HS-5 (cell line): Measurements from ENCODE around the gene ELP2.
A peak's percentile ranks its signal among the peaks of the same experiment; 100 is the strongest.

Experiments
- DNase-seq: peaks from one replicate; pipeline ENCODE4 v3.0.0-alpha.2; 2012; ENCODE audit warnings: low read depth

The ELP2 gene

GRCh38 chr18:36120297-36120696, 9.4 kb upstream of the ELP2 start:
- DNase-seq = no peak

GRCh38 chr18:36124841-36125240, 4.9 kb upstream of the ELP2 start:
- no peak for DNase-seq

- no peak for DNase-seq
Measured at GRCh38 chr18:36126668-36127067, 3.0 kb upstream of the ELP2 start.

DNA sequence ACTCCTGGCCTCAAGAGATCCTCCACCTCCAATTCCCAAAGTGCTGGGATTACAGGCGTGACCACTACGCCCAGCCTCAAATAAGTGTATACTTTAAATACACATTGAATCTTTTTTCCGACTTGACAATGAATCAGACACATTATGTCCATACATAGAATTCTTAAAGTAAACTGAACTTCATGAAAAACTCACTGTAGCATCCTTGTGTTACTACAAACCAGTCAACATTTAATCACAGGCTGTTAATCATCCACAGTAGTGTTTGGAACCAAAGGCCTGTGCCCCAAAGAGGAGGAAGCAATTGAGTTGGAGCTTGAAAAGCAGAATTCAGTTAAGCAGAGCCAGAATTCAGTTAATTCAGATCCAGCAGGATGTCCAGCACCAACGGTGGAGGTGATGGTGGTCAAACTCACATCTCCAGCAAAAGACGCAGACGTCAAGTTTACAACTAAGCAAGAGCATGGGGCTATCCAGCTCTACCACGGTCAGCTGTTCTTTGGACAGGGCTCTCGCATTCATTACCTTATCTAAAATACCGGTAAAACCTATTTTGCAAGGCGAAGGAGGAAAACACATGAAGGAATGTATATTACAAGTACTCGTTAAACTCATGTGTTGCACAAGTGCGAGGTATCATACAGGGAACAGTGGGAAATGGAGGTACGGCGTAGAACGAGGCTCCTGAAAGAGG, 1.7 kb upstream of the ELP2 start:
- peak; percentile 0 for DNase-seq

GRCh38 chr18:36128530-36128870, 1.2 kb upstream of the ELP2 start:
- peak; percentile 4 for DNase-seq

GRCh38 chr18:36128907-36129299, 796 bp upstream of the ELP2 start:
- no peak for DNase-seq

DNA sequence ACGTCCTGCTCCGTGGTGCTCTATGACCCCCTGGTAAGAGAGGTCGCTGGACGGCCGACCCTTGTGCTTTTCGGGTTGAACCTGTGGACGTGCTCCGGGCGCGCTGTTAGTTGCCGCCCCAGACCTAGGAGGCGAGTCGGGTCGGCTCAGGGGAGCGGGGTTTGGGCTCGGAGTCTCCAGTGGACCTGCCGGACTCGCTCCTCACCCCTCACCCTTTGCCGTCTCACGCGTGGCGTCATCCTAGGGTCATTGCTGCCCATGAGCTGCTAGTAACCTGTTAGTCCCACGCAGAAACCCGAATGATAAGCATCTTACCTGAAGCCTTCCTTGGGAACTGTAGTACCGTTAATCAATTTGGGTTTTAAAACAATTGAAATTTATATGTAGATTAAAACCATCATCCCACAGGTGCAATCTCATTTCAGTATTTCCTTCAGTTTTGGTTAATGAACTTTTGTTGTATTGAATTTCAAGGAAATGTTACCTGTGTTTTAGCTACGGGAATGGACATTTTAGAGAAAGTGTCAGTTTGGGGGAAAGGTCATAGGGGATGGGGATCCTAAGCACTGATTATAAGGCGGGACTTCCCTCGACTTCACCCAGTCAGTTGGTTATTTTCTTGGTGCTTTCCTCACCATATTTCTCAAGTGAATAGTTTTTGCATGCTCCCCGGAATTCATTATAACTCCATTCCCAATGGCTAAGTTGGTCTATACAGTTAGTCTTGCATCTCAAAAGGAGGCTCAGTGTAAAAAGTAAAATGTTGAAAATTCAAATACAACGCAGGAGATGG, 536 bp downstream of the ELP2 start:
- peak; percentile 2 for DNase-seq

DNA sequence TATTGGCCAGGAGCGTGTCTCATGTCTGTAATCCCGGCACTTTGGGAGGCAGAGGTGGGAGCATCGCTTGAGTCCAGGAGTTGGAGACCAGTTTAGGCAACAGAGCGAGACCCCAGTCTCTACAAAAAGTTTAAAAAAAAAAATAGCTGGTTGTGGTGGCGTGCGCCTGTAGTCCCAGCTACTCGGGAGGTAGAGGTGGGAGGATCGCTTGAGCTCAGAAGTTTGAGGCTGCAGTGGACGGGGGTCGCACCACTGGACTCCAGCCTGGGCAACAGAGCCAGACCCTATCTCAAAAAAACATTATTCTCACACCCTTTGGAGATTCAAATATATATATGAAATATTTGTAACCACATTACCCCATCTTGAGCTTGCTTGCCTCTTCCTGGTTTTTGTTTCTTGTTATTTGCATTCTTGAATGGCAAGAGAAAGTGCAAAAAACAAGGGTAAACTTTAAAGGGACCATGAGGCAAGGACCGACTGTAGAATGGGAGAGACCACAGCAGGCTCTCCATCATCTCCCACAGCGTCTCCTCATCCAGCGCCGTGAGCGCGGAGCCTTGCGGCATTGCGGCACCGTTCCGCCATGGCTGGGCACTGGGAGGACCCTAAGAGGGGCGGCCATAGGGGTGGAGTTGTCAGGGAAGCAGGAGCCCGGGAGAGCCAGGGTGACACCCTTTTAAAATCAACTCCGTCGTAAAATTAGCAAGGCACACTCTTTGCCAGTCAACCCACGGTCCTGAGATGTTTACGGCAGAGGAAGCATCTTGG, 1.4 kb downstream of the ELP2 start:
- DNase-seq = no peak

DNA sequence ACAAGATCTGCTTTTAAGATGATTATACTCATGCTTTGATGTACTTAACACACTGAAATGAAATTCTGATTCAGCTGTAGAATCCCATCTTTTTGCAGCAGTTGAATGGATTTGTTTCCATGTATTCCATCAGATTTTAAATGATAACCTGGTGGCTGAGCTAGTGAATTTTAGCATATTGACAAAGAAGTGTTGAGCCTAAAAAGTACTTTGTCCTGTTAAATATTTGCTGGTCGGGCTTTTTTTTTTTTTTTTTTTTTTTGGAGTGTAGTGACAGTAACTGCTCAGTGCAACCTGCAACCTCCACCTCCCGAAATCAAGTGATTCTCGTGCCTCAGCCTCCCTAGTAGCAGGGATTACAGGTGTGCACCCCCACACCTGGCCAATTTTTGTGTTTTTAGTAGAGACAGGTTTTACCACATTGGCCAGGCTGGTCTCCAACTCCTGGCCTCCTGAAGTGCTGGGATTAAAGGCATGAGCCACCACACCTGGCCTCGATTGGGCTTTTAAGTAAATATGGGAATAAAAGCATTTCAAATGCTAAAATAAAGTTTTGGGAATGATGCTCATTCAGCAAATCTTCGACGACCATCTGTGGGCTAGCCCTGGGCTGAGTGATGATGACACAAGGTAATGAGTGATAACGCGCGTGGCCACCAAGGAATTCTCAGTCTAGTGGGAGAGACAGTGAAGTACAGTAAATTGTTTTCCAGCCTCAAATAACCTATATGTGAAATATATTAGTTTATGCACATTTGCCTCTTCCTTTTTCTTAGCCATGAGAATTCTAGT, 2.2 kb downstream of the ELP2 start:
- DNase-seq = no peak

DNA sequence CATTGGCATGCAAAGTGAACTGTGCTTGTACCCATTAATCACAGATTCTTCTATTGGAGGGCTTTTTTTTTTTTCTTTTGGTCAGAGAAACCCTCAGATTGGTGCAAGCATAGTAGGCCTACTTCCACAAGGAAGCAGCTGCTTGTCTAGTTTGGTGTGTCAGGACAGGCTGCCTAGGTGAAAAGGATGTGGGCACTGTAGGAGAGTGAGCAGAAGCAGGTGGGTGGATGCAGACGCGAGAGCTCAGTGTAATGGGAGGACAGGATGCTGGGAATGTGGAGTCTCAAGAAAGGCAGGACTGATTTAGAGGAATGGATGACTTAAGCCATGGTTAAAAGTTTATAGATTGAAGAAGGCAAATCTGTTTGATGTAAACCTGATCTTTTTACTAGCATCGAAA, 3.1 kb downstream of the ELP2 start:
- DNase-seq = no peak

- no peak for DNase-seq
Measured at GRCh38 chr18:36135264-36135663, 5.6 kb downstream of the ELP2 start.

DNA sequence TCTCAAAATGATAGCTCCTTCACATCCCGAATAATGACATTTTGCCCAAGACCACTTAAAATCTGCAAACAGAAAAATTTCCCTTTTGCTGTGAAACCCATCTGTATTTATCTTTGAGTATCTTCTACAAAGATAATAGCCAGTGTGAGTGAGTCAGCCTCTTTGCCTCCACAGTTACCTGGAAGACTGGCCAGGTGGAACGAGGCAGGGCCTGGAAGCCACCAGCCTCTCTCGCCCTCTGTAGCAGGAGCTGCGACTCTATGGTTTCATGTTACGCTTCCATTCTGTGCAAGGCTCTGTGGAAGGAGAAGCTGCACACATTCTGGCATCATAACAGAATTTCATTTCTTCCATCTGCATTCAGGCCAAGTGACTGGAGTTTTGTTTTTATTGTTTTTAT, 9.5 kb downstream of the ELP2 start:
- no peak for DNase-seq

DNA sequence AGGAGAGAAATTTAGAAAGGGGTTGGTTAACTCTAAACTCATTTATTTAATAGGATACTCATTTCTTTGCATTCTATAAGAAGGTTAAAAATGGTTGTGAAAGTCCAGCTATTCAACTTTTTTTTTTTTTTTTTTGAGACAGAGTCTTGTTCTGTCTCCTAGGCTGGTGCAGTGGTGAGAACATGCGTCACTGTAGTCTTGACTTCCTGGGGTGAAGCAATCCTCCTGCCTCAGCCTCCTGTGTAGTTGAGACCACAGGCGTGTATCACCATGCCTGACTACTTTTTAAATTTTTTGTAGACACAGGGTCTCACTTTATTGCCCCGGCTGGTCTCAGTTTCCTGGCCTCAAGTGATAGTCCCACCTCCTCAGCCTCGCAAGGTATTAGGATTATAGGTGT, 11.9 kb downstream of the ELP2 start:
- no peak for DNase-seq

- DNase-seq = no peak
Measured at GRCh38 chr18:36142751-36143150, 13.1 kb downstream of the ELP2 start.

DNA sequence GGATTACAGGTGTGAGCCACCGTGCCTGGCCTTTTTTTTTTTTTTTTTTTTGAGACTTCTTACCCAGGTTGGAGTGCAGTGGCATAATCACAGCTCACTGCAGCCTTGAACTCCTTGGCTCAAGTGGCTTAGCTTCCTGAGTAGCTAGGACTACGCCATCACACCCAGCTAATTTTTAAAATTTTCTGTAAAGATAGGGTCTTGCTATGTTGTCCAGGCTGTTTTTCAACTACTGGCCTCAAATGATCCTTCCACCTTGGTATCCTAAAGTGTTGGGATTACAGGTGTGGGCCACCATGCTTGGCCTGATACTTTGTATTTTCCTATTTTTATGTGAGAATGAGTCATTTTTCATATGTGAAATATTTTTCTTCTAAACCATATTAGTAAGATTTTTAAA, 13.7 kb downstream of the ELP2 start:
- DNase-seq = no peak

DNA sequence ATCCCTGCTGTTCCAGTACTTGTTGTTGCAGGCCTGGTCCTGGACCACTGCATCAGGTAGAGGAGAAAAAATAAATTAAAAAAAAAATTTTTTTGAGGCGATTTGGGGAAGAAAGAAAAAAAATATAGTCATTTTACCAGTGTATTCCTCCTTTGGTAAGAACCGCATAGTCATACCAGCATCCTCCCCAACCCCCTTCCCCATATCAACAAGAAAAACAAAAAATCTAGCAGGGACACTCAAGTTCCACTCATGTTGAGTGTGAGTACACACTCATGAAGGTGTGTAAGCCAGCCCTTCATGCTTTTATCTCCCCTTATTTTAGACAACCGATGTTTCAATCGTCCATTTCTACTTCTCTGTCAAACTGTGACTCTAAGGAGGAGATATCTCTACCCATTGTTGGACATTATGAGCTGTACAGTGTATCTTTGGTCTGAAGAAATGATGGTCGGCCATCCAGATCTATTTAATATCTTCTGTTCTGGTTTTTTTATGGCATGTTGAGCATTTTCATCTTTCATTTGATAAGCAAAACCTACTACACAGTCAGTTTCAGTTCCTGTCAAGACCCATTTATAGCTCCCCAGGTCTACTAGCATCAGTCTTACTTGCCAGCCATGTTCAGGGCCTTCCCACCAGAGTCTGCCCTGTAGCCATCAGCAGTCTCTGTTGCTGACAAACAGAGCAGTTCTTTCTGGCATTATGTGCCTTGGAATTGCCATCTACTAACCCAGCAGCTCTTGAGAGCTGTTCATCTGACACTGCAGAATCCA, 20.0 kb downstream of the ELP2 start:
- no peak for DNase-seq

DNA sequence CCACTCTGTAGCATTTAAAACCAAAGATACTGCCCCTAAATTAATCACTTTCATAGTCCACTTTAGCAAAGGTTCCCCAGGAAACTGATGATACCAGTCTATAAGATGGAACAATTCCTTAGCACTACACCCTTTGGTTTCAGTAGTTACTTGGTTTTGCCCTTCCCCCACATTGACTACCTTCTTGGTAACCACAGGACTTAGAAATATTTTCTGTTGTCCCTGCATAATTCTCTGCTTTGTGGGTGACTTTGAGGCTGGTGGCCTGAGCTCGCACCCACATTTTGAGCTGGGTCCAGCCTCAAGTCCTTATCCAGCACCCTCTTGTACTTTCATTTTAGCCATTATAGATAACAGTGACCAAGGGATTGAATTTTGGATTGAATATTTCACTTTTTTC, 23.1 kb downstream of the ELP2 start:
- DNase-seq = no peak

GRCh38 chr18:36153203-36153602, 23.5 kb downstream of the ELP2 start:
- peak; percentile 90 for DNase-seq

- no peak for DNase-seq
Measured at GRCh38 chr18:36153771-36154170, 24.1 kb downstream of the ELP2 start.

- no peak for DNase-seq
Measured at GRCh38 chr18:36155851-36156757, 26.4 kb downstream of the ELP2 start.
